Left hindlimb (tissue), 1 donor: Measurements from ENCODE around the gene ANKRD42.
"Not testable (repeated sequence)": the region's sequence is repeated elsewhere in the genome, so short reads cannot be mapped to it uniquely, and the experiment has no call there.

Experiments
- DNase-seq: peaks from one replicate; pipeline ENCODE4 v3.0.0-alpha.2; 2018

Gene ANKRD42

GRCh38 chr11:83249445-83249844, 55.9 kb downstream of the ANKRD42 start:
- DNase-seq, result no peak

GRCh38 chr11:83249972-83250593, 56.6 kb downstream of the ANKRD42 start:
- DNase-seq, result no peak

- no peak for DNase-seq
These were observed 58.8 kb downstream of the ANKRD42 start for GRCh38 chr11:83252266-83252665.

GRCh38 chr11:83252941-83253340, 59.4 kb downstream of the ANKRD42 start:
- no peak for DNase-seq

- DNase-seq, result no peak
These were observed 61.9 kb downstream of the ANKRD42 start for GRCh38 chr11:83255366-83255765.

- peak; percentile 29 for DNase-seq
These were observed 63.3 kb downstream of the ANKRD42 start for GRCh38 chr11:83256602-83257340.

GRCh38 chr11:83257761-83258168, 64.3 kb downstream of the ANKRD42 start:
- DNase-seq, result peak; percentile 36

GRCh38 chr11:83259559-83259958, 66.0 kb downstream of the ANKRD42 start:
- no peak for DNase-seq

GRCh38 chr11:83265331-83265730, 71.8 kb downstream of the ANKRD42 start:
- DNase-seq, result no peak

GRCh38 chr11:83269080-83269479, 75.6 kb downstream of the ANKRD42 start:
- DNase-seq, result not testable (repeated sequence)

GRCh38 chr11:83271734-83272133, 78.2 kb downstream of the ANKRD42 start:
- not testable (repeated sequence) for DNase-seq

- no peak for DNase-seq
These were observed 79.1 kb downstream of the ANKRD42 start for GRCh38 chr11:83272627-83273026.

- DNase-seq, result no peak
These were observed 82.6 kb downstream of the ANKRD42 start for GRCh38 chr11:83275888-83276641.

GRCh38 chr11:83278351-83278750, 84.8 kb downstream of the ANKRD42 start:
- DNase-seq, result no peak

GRCh38 chr11:83280256-83280655, 86.7 kb downstream of the ANKRD42 start:
- DNase-seq, result no peak

- no peak for DNase-seq
These were observed 88.7 kb downstream of the ANKRD42 start for GRCh38 chr11:83282084-83282716.

- no peak for DNase-seq
These were observed 91.1 kb downstream of the ANKRD42 start for GRCh38 chr11:83284501-83285150.

- DNase-seq, result no peak
These were observed 91.7 kb downstream of the ANKRD42 start for GRCh38 chr11:83285151-83285770.

- peak; percentile 98 for DNase-seq
These were observed 92.4 kb downstream of the ANKRD42 start, which contains the start of gene CCDC90B for GRCh38 chr11:83285771-83286528. CCDC90B (minus strand) TSS chr11:83286367; CDS start chr11:83285972, 395 bp downstream.

- no peak for DNase-seq
These were observed 94.1 kb downstream of the ANKRD42 start for GRCh38 chr11:83287631-83288030.

GRCh38 chr11:83292709-83293456, 99.4 kb downstream of the ANKRD42 start:
- no peak for DNase-seq
